ENCODE results near the gene MRC2. TPM values are rescaled to one million over a fixed set of nuclear protein-coding genes. Genes with fewer than 3 reads are reported as not detected.

The MRC2 gene
- total and polyA plus RNA-seq, 9 donors = 12.9 to 134 (median 90.2) TPM

GRCh38 chr17:62717589-62717855 lies 90.1 kb downstream of the MRC2 start:
- intact Hi-C loops (cut with DNase I) = no loop called here
- H3K36me3 ChIP-seq = no peaks in the 10 kb centered on the region
- H3K27me3 ChIP-seq = no peaks in the 10 kb centered on the region
- TF ChIP-seq POLR2A (IDR thresholded peaks at IDR 0.05) = no peak
- no peak for TF ChIP-seq EP300 (IDR thresholded peaks at IDR 0.05)
- no peak for TF ChIP-seq CTCF (IDR thresholded peaks at IDR 0.05)
- no peak for DNase-seq
- no peak overlapping the region for H3K27ac ChIP-seq
- WGBS, 3 donors = 94 to 98% (median 95%) methylated on average over 6 of the region's 6 CpGs
- H3K4me3 ChIP-seq = no peak overlapping the region
- H3K4me1 ChIP-seq (ENCODE audit: insufficient read depth) = peaks cover 3% of the 10 kb centered on the region
- no peaks in the 10 kb centered on the region for H3K9me3 ChIP-seq

GRCh38 chr17:62717889-62718288 lies 90.4 kb downstream of the MRC2 start:
- Histone ChIP-seq H3K27me3 (no peaks in the 10 kb centered on the region), H3K27ac (no peak overlapping the region), H3K36me3 (no peaks in the 10 kb centered on the region), H3K9me3 (no peaks in the 10 kb centered on the region), H3K4me3 (no peak overlapping the region), H3K4me1 (ENCODE audit: insufficient read depth) (peaks cover 4% of the 10 kb centered on the region)
- DNase-seq = no peak
- TF ChIP-seq POLR2A (IDR thresholded peaks at IDR 0.05) (no peak), EP300 (IDR thresholded peaks at IDR 0.05) (no peak), CTCF (IDR thresholded peaks at IDR 0.05) (no peak)
- WGBS, 3 donors = 91 to 94% (median 93%) methylated on average over 8 of the region's 8 CpGs
- intact Hi-C loops (cut with DNase I) = no loop called here

GRCh38 chr17:62718429-62718828 lies 91.0 kb downstream of the MRC2 start:
- H3K36me3 ChIP-seq = no peaks in the 10 kb centered on the region
- no peaks in the 10 kb centered on the region for H3K27me3 ChIP-seq
- intact Hi-C loops (cut with DNase I) = no loop called here
- H3K9me3 ChIP-seq = no peaks in the 10 kb centered on the region
- TF ChIP-seq CTCF (IDR thresholded peaks at IDR 0.05) = no peak
- no peak for TF ChIP-seq POLR2A (IDR thresholded peaks at IDR 0.05)
- no peak for TF ChIP-seq EP300 (IDR thresholded peaks at IDR 0.05)
- no peak overlapping the region for H3K27ac ChIP-seq
- peaks cover 5% of the 10 kb centered on the region for H3K4me1 ChIP-seq (ENCODE audit: insufficient read depth)
- WGBS, 3 donors = 65 to 73% (median 66%) methylated on average over 11 of the region's 11 CpGs
- no peak overlapping the region for H3K4me3 ChIP-seq
- no peak for DNase-seq

- DNase-seq = no peak
- no peaks in the 10 kb centered on the region for H3K9me3 ChIP-seq
- H3K4me1 ChIP-seq (ENCODE audit: insufficient read depth) = peaks cover 5% of the 10 kb centered on the region
- intact Hi-C loops (cut with DNase I) = no loop called here
- no peak for TF ChIP-seq POLR2A (IDR thresholded peaks at IDR 0.05)
- TF ChIP-seq EP300 (IDR thresholded peaks at IDR 0.05) = no peak
- TF ChIP-seq CTCF (IDR thresholded peaks at IDR 0.05) = no peak
- H3K27ac ChIP-seq = no peak overlapping the region
- no peaks in the 10 kb centered on the region for H3K27me3 ChIP-seq
- H3K36me3 ChIP-seq = no peaks in the 10 kb centered on the region
- H3K4me3 ChIP-seq = no peak overlapping the region
- 81 to 90% (median 85%) methylated on average over 1 of the region's 1 CpG for WGBS, 3 donors
Observed at GRCh38 chr17:62719586-62719985, 92.1 kb downstream of the MRC2 start.
